ENCODE data around the gene NDUFC2.

GRCh38 chr11:78061921-78062311, 17.7 kb downstream of the NDUFC2 start:
- TF ChIP-seq POLR2A (IDR thresholded peaks at IDR 0.05): no peak
- TF ChIP-seq CTCF (IDR thresholded peaks at IDR 0.05): no peak
